Loucy (cell line): Measurements from ENCODE around the gene TAF5.

Experiments
- CTCF ChIP-seq: fragments of 200-600 bp; sonication (generic); conservative IDR thresholded peaks from 2 replicates; pipeline ENCODE4 v1.5.1; 2014; ENCODE audit warnings: mild to moderate bottlenecking, antibody characterized with exemption, low read length
- EZH2phosphoT487 ChIP-seq: fragments of 200-600 bp; IDR thresholded peaks from 2 replicates; pipeline ENCODE4 v1.6.1; 2018; ENCODE audit warnings: antibody characterized with exemption, mild to moderate bottlenecking, moderate library complexity, borderline replicate concordance

GRCh38 chr10:103336370-103336769 lies 31.4 kb upstream of the TAF5 start:
- TF ChIP-seq CTCF, result no peak
- no peak for TF ChIP-seq EZH2phosphoT487
